ENCODE measurements around the gene PPP1CA.

The PPP1CA gene

GRCh38 chr11:67417425-67417824, 15.8 kb upstream of the PPP1CA start:
- CTCF ChIA-PET = interaction anchor here (1.1 kb wide), 1 partner anchor 16 kb away, joined by 6 read pairs; the partner anchor contains the start of gene PPP1CA
- Mint-ChIP-seq H3K4me3 (no peak overlapping the region), H3K9me3 (no peaks in the 10 kb centered on the region), H3K27ac (no peak overlapping the region), H3K36me3 (peaks cover 4% of the 10 kb centered on the region), H3K27me3 (peaks cover 57% of the 10 kb centered on the region), H3K4me1 (peaks cover 69% of the 10 kb centered on the region)
- no peak for DNase-seq

- Mint-ChIP-seq H3K9me3 (no peaks in the 10 kb centered on the region), H3K27me3 (peaks cover 57% of the 10 kb centered on the region), H3K4me3 (peak overlapping the region; percentile 58), H3K27ac (peak overlapping the region; percentile 88), H3K4me1 (peaks cover 77% of the 10 kb centered on the region), H3K36me3 (peaks cover 4% of the 10 kb centered on the region)
- peak; percentile 75 for DNase-seq
- CTCF ChIA-PET = no interaction called here
Measured at GRCh38 chr11:67416416-67417335, 15.0 kb upstream of the PPP1CA start.

GRCh38 chr11:67415501-67416304, 14.0 kb upstream of the PPP1CA start, which contains the start of gene CARNS1:
Gene CARNS1 (plus strand): TSS chr11:67415678. CDS start chr11:67416200, 522 bp downstream.
- CTCF ChIA-PET = no interaction called here
- Mint-ChIP-seq H3K9me3 (no peaks in the 10 kb centered on the region), H3K4me1 (peaks cover 82% of the 10 kb centered on the region), H3K4me3 (peak within 1 kb of the TSS; percentile 59), H3K36me3 (peaks cover 7% of the 10 kb centered on the region), H3K27ac (peak within 1 kb of the TSS; percentile 88), H3K27me3 (peaks cover 54% of the 10 kb centered on the region)
- DNase-seq = no peak

GRCh38 chr11:67413266-67413849, 11.7 kb upstream of the PPP1CA start:
- H3K36me3 Mint-ChIP-seq = peaks cover 25% of the 10 kb centered on the region
- H3K27ac Mint-ChIP-seq = peak overlapping the region; percentile 28
- CTCF ChIA-PET = interaction anchor here (1.1 to 1.8 kb wide), 2 partner anchors 9 to 31 kb away, joined by 3 to 5 read pairs; partner anchors contain the start of gene TBC1D10C
- DNase-seq = no peak
- H3K9me3 Mint-ChIP-seq = no peaks in the 10 kb centered on the region
- H3K4me1 Mint-ChIP-seq = peaks cover 82% of the 10 kb centered on the region
- no peak overlapping the region for H3K4me3 Mint-ChIP-seq
- peaks cover 39% of the 10 kb centered on the region for H3K27me3 Mint-ChIP-seq

- CTCF ChIA-PET = interaction anchor here (1.0 to 1.8 kb wide), 3 partner anchors 8 to 30 kb away, joined by 3 to 5 read pairs (median 3); partner anchors contain the start of gene TBC1D10C
- Mint-ChIP-seq H3K27me3 (peaks cover 31% of the 10 kb centered on the region), H3K36me3 (peaks cover 32% of the 10 kb centered on the region), H3K9me3 (no peaks in the 10 kb centered on the region), H3K4me1 (peaks cover 82% of the 10 kb centered on the region), H3K4me3 (no peak overlapping the region), H3K27ac (no peak overlapping the region)
- DNase-seq = no peak
Measured at GRCh38 chr11:67412495-67413179, 11.0 kb upstream of the PPP1CA start.

GRCh38 chr11:67411785-67412152, 10.1 kb upstream of the PPP1CA start:
- CTCF ChIA-PET = interaction anchor here (0.9 to 1.0 kb wide), 2 partner anchors 10 to 26 kb away, joined by 3 to 4 read pairs; partner anchors contain the start of gene PPP1CA
- H3K27ac Mint-ChIP-seq = peak overlapping the region; percentile 75
- H3K27me3 Mint-ChIP-seq = peaks cover 31% of the 10 kb centered on the region
- H3K4me3 Mint-ChIP-seq = no peak overlapping the region
- peaks cover 84% of the 10 kb centered on the region for H3K4me1 Mint-ChIP-seq
- H3K9me3 Mint-ChIP-seq = no peaks in the 10 kb centered on the region
- DNase-seq = no peak
- H3K36me3 Mint-ChIP-seq = peaks cover 40% of the 10 kb centered on the region

- CTCF ChIA-PET = interaction anchor here (0.9 kb wide), 1 partner anchor 10 kb away, joined by 4 read pairs; the partner anchor contains the start of gene PPP1CA
- H3K4me3 Mint-ChIP-seq = peak overlapping the region; percentile 83
- no peaks in the 10 kb centered on the region for H3K9me3 Mint-ChIP-seq
- H3K27me3 Mint-ChIP-seq = peaks cover 26% of the 10 kb centered on the region
- peaks cover 83% of the 10 kb centered on the region for H3K4me1 Mint-ChIP-seq
- peaks cover 46% of the 10 kb centered on the region for H3K36me3 Mint-ChIP-seq
- H3K27ac Mint-ChIP-seq = peak overlapping the region; percentile 75
- no peak for DNase-seq
Measured at GRCh38 chr11:67410984-67411784, 9.5 kb upstream of the PPP1CA start.

GRCh38 chr11:67410369-67410831, 8.7 kb upstream of the PPP1CA start:
- Mint-ChIP-seq H3K4me1 (peaks cover 86% of the 10 kb centered on the region), H3K27ac (peak overlapping the region; percentile 95), H3K27me3 (peaks cover 22% of the 10 kb centered on the region), H3K4me3 (peak overlapping the region; percentile 83), H3K36me3 (peaks cover 53% of the 10 kb centered on the region), H3K9me3 (no peaks in the 10 kb centered on the region)
- CTCF ChIA-PET = no interaction called here
- no peak for DNase-seq

GRCh38 chr11:67409781-67410368, 8.2 kb upstream of the PPP1CA start:
- Mint-ChIP-seq H3K27ac (peak overlapping the region; percentile 95), H3K27me3 (peaks cover 18% of the 10 kb centered on the region), H3K4me3 (peak overlapping the region; percentile 83), H3K36me3 (peaks cover 58% of the 10 kb centered on the region), H3K4me1 (peaks cover 85% of the 10 kb centered on the region), H3K9me3 (no peaks in the 10 kb centered on the region)
- CTCF ChIA-PET = interaction anchor here (1.2 to 1.9 kb wide), 2 partner anchors 9 to 29 kb away, joined by 3 to 8 read pairs; no protein-coding TSS in a partner anchor
- no peak for DNase-seq

- H3K27me3 Mint-ChIP-seq = peaks cover 12% of the 10 kb centered on the region
- CTCF ChIA-PET = interaction anchor here (1.2 to 1.9 kb wide), 2 partner anchors 8 to 29 kb away, joined by 3 to 8 read pairs; no protein-coding TSS in a partner anchor
- H3K27ac Mint-ChIP-seq = peak overlapping the region; percentile 95
- peak overlapping the region; percentile 96 for H3K4me3 Mint-ChIP-seq
- H3K36me3 Mint-ChIP-seq = peaks cover 63% of the 10 kb centered on the region
- DNase-seq = peak; percentile 91
- H3K4me1 Mint-ChIP-seq = peaks cover 88% of the 10 kb centered on the region
- H3K9me3 Mint-ChIP-seq = no peaks in the 10 kb centered on the region
Measured at GRCh38 chr11:67409261-67409666, 7.6 kb upstream of the PPP1CA start.

- H3K36me3 Mint-ChIP-seq = peaks cover 64% of the 10 kb centered on the region
- peak overlapping the region; percentile 96 for H3K4me3 Mint-ChIP-seq
- peak; percentile 48 for DNase-seq
- H3K9me3 Mint-ChIP-seq = no peaks in the 10 kb centered on the region
- peaks cover 85% of the 10 kb centered on the region for H3K4me1 Mint-ChIP-seq
- peaks cover 7% of the 10 kb centered on the region for H3K27me3 Mint-ChIP-seq
- H3K27ac Mint-ChIP-seq = peak overlapping the region; percentile 94
- CTCF ChIA-PET = interaction anchor here (0.7 to 1.9 kb wide), 3 partner anchors 8 to 30 kb away, joined by 3 to 8 read pairs (median 3); no protein-coding TSS in a partner anchor
Measured at GRCh38 chr11:67408437-67409200, 7.0 kb upstream of the PPP1CA start.

Data from activated naive CD4-positive, alpha-beta T cell treated with anti-CD3 and anti-CD28 coated beads, Interleukin-2, amount 10 ng/mL, durations not matched to agents 7 days and 5 days (primary cell).